HEK293 (cell line): ENCODE results near the gene ZSCAN30.

Experiments used
- CTCF ChIA-PET: fragments of 350-600 bp; formaldehyde crosslinking; extraction: SDS; loops from one replicate; lab custom pipeline; 2021; ENCODE audit warnings: antibody characterized with exemption; lab: Yijun Ruan, JAX
- POLR2A ChIA-PET: fragments of 300-600 bp; formaldehyde crosslinking; extraction: SDS; loops from one replicate; lab custom pipeline; 2020; ENCODE audit warnings: antibody characterized with exemption, inconsistent platforms; lab: Yijun Ruan, JAX
- H3K27ac ChIP-seq: fragments of 200-500 bp; sonication (Bioruptor generic); 2 replicates; pipeline ENCODE4 v1.5.1; 2014; ENCODE audit warnings: low read depth, low read length, control low read depth, inconsistent platforms; ENCODE audit errors: extremely low read depth
- H3K36me3 ChIP-seq, 2 experiments: fragments of 200-500 bp in 1 of 2; sonication (Bioruptor generic) in 1 of 2; 1 replicate in 1 of 2; 2 replicates in 1 of 2; pipeline ENCODE4 v1.5.1; 2014 to 2017; ENCODE audit warnings: inconsistent platforms in 2 of 2, low read length in 2 of 2; ENCODE audit not compliant: control insufficient read depth in 2 of 2, insufficient read depth in 1 of 2
- H3K4me1 ChIP-seq: fragments of 200-500 bp; sonication (Bioruptor generic); 2 replicates; pipeline ENCODE4 v1.5.1; 2014; ENCODE audit warnings: mild to moderate bottlenecking, low read length, inconsistent platforms; ENCODE audit not compliant: control insufficient read depth, insufficient read depth
- H3K4me3 ChIP-seq: 2 replicates; pipeline ENCODE4 v1.5.1; 2011; ENCODE audit warnings: low read depth, mild to moderate bottlenecking, control low read depth, low read length, moderate library complexity
- H3K9me3 ChIP-seq: fragments of 200-500 bp; sonication (Bioruptor generic); 2 replicates; pipeline ENCODE4 v1.5.1; 2014; ENCODE audit warnings: low read depth, low read length, inconsistent platforms; ENCODE audit not compliant: control insufficient read depth, insufficient read depth
- FEZF1 ChIP-seq: fragments of 450-650 bp; formaldehyde crosslinking; IDR thresholded peaks from 2 replicates; pipeline ENCODE4 v1.5.1; 2016; ENCODE audit warnings: missing biosample characterization, missing genetic modification characterization
- GLI2 ChIP-seq: fragments of 450-650 bp; formaldehyde crosslinking; IDR thresholded peaks from 2 replicates; pipeline ENCODE4; 2017; ENCODE audit warnings: missing biosample characterization, missing genetic modification characterization, low read depth, borderline replicate concordance
- SCRT1 ChIP-seq: fragments of 450-650 bp; formaldehyde crosslinking; IDR thresholded peaks from 2 replicates; pipeline ENCODE4 v1.5.1; 2016; ENCODE audit warnings: missing biosample characterization, missing genetic modification characterization, borderline replicate concordance
- SETDB1 ChIP-seq: IDR thresholded peaks from one replicate; pipeline ENCODE4 v1.6.1; 2017; ENCODE audit warnings: mild to moderate bottlenecking, low read length, moderate library complexity, mixed read lengths; ENCODE audit not compliant: insufficient read length
- ZNF121 ChIP-seq: fragments of 450-650 bp; formaldehyde crosslinking; IDR thresholded peaks from 2 replicates; pipeline ENCODE4 v1.5.1; 2016; ENCODE audit warnings: missing biosample characterization, missing genetic modification characterization
- ZNF140 ChIP-seq: fragments of 450-650 bp; formaldehyde crosslinking; IDR thresholded peaks from 2 replicates; pipeline ENCODE4 v1.5.1; 2016; ENCODE audit warnings: missing biosample characterization, missing genetic modification characterization
- ZNF37A ChIP-seq: fragments of 450-650 bp; IDR thresholded peaks from 2 replicates; pipeline ENCODE4 v1.5.1; 2018; ENCODE audit warnings: missing biosample characterization, missing genetic modification characterization
- ZNF416 ChIP-seq: fragments of 450-650 bp; formaldehyde crosslinking; IDR thresholded peaks from 2 replicates; pipeline ENCODE4 v1.5.1; 2016; ENCODE audit warnings: missing biosample characterization, missing genetic modification characterization
- ZNF423 ChIP-seq: fragments of 450-650 bp; formaldehyde crosslinking; IDR thresholded peaks from 2 replicates; pipeline ENCODE4 v1.5.1; 2016; ENCODE audit warnings: missing biosample characterization, missing genetic modification characterization
- ZNF510 ChIP-seq: fragments of 450-650 bp; formaldehyde crosslinking; IDR thresholded peaks from 2 replicates; pipeline ENCODE4 v1.5.1; 2018; ENCODE audit warnings: mild to moderate bottlenecking, missing genetic modification characterization, missing biosample characterization; ENCODE audit not compliant: insufficient replicate concordance
- ZNF658 ChIP-seq: fragments of 450-650 bp; formaldehyde crosslinking; IDR thresholded peaks from 2 replicates; pipeline ENCODE4; 2016; ENCODE audit warnings: missing biosample characterization, missing genetic modification characterization
- ZNF76 ChIP-seq: fragments of 450-650 bp; formaldehyde crosslinking; IDR thresholded peaks from 2 replicates; pipeline ENCODE4; 2016; ENCODE audit warnings: low read depth, missing biosample characterization, missing genetic modification characterization, borderline replicate concordance
- ZNF768 ChIP-seq: fragments of 450-650 bp; formaldehyde crosslinking; IDR thresholded peaks from 2 replicates; pipeline ENCODE4 v1.5.1; 2018; ENCODE audit warnings: missing biosample characterization, mild to moderate bottlenecking, missing genetic modification characterization
- TF ChIP-seq, protein P1 (sequence below): fragments of 450-650 bp; formaldehyde crosslinking; IDR thresholded peaks from 2 replicates; pipeline ENCODE4 v1.5.1; 2016; ENCODE audit warnings: missing biosample characterization, missing genetic modification characterization
- TF ChIP-seq, protein P2 (sequence below): fragments of 450-650 bp; formaldehyde crosslinking; IDR thresholded peaks from 2 replicates; pipeline ENCODE4 v1.5.1; 2016; ENCODE audit warnings: missing biosample characterization, missing genetic modification characterization
- TF ChIP-seq, protein P3 (sequence below): fragments of 450-650 bp; formaldehyde crosslinking; IDR thresholded peaks from 2 replicates; pipeline ENCODE4 v1.5.1; 2016; ENCODE audit warnings: missing biosample characterization, missing genetic modification characterization
- TF ChIP-seq, protein P4 (sequence below): fragments of 450-650 bp; formaldehyde crosslinking; conservative IDR thresholded peaks from 2 replicates; pipeline ENCODE4 v1.5.1; 2016; ENCODE audit warnings: low read depth, missing biosample characterization, missing genetic modification characterization

The ZSCAN30 gene

DNA sequence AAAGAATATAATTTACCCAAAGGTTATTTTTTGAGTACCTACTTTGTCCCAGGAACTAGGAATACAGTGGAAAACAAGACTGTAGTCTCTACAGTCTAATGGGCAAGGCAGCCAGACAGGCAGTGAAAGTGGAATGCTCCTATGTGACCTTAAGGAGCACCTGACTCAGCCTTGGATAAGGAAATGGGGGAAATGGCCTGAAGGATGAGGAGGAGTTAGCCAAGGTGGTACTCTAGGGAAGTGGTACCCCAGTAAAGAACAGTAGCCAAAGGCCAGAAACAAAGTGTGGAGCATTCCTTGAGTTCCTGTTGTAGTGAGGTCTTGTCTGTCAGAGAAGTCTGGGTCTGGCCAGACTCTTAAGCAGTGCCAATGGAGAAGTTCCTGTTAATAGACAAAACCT lies 43.2 kb downstream of the ZSCAN30 start:
- no peak overlapping the region for H3K4me3 ChIP-seq
- CTCF ChIA-PET = no interaction called here
- H3K9me3 ChIP-seq = no peaks in the 10 kb centered on the region
- H3K36me3 ChIP-seq = peaks cover 26 to 90% of the 10 kb centered on the region in 2 experiments
- no peak for TF ChIP-seq FEZF1 (tag by site-specific recombination)
- TF ChIP-seq ZNF768 = no peak
- TF ChIP-seq ZNF140 (tag by site-specific recombination) = no peak
- TF ChIP-seq, protein P1, sequence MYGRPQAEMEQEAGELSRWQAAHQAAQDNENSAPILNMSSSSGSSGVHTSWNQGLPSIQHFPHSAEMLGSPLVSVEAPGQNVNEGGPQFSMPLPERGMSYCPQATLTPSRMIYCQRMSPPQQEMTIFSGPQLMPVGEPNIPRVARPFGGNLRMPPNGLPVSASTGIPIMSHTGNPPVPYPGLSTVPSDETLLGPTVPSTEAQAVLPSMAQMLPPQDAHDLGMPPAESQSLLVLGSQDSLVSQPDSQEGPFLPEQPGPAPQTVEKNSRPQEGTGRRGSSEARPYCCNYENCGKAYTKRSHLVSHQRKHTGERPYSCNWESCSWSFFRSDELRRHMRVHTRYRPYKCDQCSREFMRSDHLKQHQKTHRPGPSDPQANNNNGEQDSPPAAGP (tag by site-specific recombination) = no peak
- no peak for TF ChIP-seq ZNF76 (tag by site-specific recombination)
- TF ChIP-seq ZNF658 = no peak
- TF ChIP-seq GLI2 (tag by site-specific recombination) = no peak
- no peak for TF ChIP-seq ZNF510 (tag by site-specific recombination)
- TF ChIP-seq ZNF37A = no peak
- no peak for TF ChIP-seq ZNF416
- TF ChIP-seq, all 188 proteins: peak for 0
- POLR2A ChIA-PET = no interaction called here
- Histone ChIP-seq H3K4me1 (no peaks in the 10 kb centered on the region), H3K27ac (no peak overlapping the region)

DNA sequence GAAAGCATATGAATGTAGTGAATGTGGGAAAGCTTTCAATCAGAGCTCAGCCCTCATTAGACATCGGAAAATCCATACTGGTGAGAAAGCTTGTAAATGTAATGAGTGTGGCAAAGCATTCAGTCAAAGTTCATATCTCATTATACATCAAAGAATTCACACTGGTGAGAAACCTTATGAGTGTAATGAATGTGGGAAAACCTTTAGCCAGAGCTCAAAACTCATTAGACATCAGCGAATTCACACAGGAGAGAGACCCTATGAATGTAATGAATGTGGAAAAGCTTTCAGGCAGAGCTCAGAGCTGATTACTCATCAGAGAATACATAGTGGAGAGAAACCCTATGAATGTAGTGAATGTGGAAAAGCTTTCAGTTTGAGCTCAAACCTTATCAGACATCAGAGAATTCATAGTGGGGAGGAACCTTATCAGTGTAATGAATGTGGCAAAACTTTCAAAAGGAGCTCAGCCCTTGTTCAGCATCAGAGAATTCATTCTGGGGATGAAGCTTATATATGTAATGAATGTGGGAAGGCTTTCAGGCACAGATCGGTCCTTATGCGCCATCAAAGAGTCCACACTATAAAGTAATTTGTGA lies 44.2 kb downstream of the ZSCAN30 start:
- H3K4me1 ChIP-seq = no peaks in the 10 kb centered on the region
- peaks cover 26 to 84% of the 10 kb centered on the region in 2 experiments for H3K36me3 ChIP-seq
- TF ChIP-seq, protein P2, sequence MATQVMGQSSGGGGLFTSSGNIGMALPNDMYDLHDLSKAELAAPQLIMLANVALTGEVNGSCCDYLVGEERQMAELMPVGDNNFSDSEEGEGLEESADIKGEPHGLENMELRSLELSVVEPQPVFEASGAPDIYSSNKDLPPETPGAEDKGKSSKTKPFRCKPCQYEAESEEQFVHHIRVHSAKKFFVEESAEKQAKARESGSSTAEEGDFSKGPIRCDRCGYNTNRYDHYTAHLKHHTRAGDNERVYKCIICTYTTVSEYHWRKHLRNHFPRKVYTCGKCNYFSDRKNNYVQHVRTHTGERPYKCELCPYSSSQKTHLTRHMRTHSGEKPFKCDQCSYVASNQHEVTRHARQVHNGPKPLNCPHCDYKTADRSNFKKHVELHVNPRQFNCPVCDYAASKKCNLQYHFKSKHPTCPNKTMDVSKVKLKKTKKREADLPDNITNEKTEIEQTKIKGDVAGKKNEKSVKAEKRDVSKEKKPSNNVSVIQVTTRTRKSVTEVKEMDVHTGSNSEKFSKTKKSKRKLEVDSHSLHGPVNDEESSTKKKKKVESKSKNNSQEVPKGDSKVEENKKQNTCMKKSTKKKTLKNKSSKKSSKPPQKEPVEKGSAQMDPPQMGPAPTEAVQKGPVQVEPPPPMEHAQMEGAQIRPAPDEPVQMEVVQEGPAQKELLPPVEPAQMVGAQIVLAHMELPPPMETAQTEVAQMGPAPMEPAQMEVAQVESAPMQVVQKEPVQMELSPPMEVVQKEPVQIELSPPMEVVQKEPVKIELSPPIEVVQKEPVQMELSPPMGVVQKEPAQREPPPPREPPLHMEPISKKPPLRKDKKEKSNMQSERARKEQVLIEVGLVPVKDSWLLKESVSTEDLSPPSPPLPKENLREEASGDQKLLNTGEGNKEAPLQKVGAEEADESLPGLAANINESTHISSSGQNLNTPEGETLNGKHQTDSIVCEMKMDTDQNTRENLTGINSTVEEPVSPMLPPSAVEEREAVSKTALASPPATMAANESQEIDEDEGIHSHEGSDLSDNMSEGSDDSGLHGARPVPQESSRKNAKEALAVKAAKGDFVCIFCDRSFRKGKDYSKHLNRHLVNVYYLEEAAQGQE = no peak
- TF ChIP-seq SETDB1 = peak; percentile 89
- TF ChIP-seq, all 188 proteins: peak for 1
- ChIA-PET POLR2A (interaction anchor here (1.1 to 1.2 kb wide), 2 partner anchors 44 to 60 kb away, joined by 3 to 4 read pairs; partner anchors contain the start of gene ZSCAN30), CTCF (interaction anchor here (2.6 kb wide), 1 partner anchor 14 kb away, joined by 8 read pairs; no protein-coding TSS in a partner anchor)
- no peak overlapping the region for H3K27ac ChIP-seq
- H3K9me3 ChIP-seq = no peaks in the 10 kb centered on the region
- H3K4me3 ChIP-seq = no peak overlapping the region

DNA sequence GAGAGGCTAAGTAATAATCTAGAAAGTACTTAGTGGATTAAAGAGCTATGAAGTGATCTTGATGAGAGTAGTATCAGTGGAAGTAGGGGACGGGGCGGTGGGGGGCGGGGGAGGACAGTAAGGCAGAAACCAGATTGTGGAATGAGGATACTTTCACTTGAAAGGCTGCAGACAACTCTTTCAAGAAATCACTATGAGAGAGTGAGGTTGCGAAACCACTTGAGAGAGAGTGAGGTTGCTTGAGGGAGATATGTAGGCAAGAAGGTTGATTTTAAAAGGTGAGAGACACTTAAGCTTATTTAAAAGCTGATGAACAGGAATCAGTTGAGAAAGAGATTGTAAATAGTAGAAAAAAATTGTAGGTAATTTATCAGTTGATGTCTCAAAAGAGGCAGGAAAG lies 45.4 kb downstream of the ZSCAN30 start:
- TF ChIP-seq, protein P3, sequence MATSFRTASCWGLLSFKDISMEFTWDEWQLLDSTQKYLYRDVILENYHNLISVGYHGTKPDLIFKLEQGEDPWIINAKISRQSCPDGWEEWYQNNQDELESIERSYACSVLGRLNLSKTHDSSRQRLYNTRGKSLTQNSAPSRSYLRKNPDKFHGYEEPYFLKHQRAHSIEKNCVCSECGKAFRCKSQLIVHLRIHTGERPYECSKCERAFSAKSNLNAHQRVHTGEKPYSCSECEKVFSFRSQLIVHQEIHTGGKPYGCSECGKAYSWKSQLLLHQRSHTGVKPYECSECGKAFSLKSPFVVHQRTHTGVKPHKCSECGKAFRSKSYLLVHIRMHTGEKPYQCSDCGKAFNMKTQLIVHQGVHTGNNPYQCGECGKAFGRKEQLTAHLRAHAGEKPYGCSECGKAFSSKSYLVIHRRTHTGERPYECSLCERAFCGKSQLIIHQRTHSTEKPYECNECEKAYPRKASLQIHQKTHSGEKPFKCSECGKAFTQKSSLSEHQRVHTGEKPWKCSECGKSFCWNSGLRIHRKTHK (tag by site-specific recombination) = no peak
- TF ChIP-seq, protein P4, sequence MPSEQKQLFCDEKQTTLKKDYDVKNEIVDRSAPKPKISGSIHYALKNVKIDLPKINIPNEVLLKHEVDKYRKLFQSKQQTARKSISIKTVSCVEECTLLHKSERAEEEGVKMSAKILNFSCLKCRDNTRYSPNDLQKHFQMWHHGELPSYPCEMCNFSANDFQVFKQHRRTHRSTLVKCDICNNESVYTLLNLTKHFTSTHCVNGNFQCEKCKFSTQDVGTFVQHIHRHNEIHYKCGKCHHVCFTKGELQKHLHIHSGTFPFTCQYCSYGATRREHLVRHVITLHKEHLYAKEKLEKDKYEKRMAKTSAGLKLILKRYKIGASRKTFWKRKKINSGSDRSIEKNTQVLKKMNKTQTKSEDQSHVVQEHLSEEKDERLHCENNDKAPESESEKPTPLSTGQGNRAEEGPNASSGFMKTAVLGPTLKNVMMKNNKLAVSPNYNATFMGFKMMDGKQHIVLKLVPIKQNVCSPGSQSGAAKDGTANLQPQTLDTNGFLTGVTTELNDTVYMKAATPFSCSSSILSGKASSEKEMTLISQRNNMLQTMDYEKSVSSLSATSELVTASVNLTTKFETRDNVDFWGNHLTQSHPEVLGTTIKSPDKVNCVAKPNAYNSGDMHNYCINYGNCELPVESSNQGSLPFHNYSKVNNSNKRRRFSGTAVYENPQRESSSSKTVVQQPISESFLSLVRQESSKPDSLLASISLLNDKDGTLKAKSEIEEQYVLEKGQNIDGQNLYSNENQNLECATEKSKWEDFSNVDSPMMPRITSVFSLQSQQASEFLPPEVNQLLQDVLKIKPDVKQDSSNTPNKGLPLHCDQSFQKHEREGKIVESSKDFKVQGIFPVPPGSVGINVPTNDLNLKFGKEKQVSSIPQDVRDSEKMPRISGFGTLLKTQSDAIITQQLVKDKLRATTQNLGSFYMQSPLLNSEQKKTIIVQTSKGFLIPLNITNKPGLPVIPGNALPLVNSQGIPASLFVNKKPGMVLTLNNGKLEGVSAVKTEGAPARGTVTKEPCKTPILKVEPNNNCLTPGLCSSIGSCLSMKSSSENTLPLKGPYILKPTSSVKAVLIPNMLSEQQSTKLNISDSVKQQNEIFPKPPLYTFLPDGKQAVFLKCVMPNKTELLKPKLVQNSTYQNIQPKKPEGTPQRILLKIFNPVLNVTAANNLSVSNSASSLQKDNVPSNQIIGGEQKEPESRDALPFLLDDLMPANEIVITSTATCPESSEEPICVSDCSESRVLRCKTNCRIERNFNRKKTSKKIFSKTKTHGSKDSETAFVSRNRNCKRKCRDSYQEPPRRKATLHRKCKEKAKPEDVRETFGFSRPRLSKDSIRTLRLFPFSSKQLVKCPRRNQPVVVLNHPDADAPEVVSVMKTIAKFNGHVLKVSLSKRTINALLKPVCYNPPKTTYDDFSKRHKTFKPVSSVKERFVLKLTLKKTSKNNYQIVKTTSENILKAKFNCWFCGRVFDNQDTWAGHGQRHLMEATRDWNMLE (tag by site-specific recombination) = no peak
- TF ChIP-seq ZNF121 (tag by site-specific recombination) (no peak), ZNF423 (tag by site-specific recombination) (no peak), SCRT1 (tag by site-specific recombination) (no peak)
- H3K4me1 ChIP-seq = no peaks in the 10 kb centered on the region
- no peaks in the 10 kb centered on the region for H3K9me3 ChIP-seq
- no peak overlapping the region for H3K27ac ChIP-seq
- ChIA-PET CTCF (interaction anchor here (2.6 kb wide), 1 partner anchor 13 kb away, joined by 8 read pairs; no protein-coding TSS in a partner anchor), POLR2A (no interaction called here)
- no peak overlapping the region for H3K4me3 ChIP-seq
- peaks cover 26 to 73% of the 10 kb centered on the region in 2 experiments for H3K36me3 ChIP-seq
